SK-N-SH treated with all-trans-retinoic acid at 6 μM for 48 hours (cell line): ENCODE measurements around the gene HMCN2.

Experiments used
- ARNTL ChIP-seq: fragments of 450-650 bp; formaldehyde crosslinking; IDR thresholded peaks from 2 replicates; pipeline ENCODE4 v1.5.0; 2020; ENCODE audit warnings: low read depth, mild to moderate bottlenecking, moderate library complexity, borderline replicate concordance
- ZC3H10 ChIP-seq: fragments of 250-450 bp; sonication (Bioruptor Pico); IDR thresholded peaks from 2 replicates; pipeline ENCODE4 v1.5.1; 2021; ENCODE audit warnings: mild to moderate bottlenecking, moderate library complexity

- no peak for TF ChIP-seq ZC3H10 (CRISPR knock-in tag)
- TF ChIP-seq ARNTL (CRISPR knock-in tag), result no peak
These were observed 215.1 kb downstream of the HMCN2 start for GRCh38 chr9:130480673-130481072.
